ENCODE results near the gene MAN2B1.

The MAN2B1 gene

DNA sequence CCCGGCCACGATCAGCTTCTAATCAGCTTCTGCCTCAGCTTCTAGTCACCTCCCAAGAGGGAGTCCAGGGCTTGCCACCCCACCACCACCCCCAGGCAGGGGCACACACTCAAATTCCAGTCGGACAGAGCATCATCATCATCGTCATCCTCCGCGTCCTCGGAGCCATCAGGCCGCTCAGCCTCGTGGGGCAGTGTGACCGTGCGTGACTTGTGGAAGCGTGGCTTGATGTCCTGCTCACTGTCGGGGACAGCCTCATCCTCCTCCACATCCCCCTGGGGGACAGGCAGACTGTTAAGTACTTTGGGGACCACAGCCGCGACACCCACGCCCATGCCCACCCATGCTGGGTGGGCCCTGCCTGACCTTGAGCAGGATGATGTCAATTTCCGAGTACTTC is 44.6 kb upstream of the MAN2B1 start:
- H3K27me3 ChIP-seq (ENCODE audit: insufficient read depth, low read length, poor library complexity, severe bottlenecking) = no peaks in the 10 kb centered on the region
- no peak for TF ChIP-seq EZH2phosphoT487 (IDR thresholded peaks at IDR 0.05; ENCODE audit: borderline replicate concordance)
- TF ChIP-seq, protein P1, sequence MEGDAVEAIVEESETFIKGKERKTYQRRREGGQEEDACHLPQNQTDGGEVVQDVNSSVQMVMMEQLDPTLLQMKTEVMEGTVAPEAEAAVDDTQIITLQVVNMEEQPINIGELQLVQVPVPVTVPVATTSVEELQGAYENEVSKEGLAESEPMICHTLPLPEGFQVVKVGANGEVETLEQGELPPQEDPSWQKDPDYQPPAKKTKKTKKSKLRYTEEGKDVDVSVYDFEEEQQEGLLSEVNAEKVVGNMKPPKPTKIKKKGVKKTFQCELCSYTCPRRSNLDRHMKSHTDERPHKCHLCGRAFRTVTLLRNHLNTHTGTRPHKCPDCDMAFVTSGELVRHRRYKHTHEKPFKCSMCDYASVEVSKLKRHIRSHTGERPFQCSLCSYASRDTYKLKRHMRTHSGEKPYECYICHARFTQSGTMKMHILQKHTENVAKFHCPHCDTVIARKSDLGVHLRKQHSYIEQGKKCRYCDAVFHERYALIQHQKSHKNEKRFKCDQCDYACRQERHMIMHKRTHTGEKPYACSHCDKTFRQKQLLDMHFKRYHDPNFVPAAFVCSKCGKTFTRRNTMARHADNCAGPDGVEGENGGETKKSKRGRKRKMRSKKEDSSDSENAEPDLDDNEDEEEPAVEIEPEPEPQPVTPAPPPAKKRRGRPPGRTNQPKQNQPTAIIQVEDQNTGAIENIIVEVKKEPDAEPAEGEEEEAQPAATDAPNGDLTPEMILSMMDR (conservative IDR thresholded peaks at IDR 0.05; ENCODE audit: low read length) = no peak
- no peaks in the 10 kb centered on the region for H3F3A ChIP-seq (ENCODE audit: low read depth)
- H3K9ac ChIP-seq (ENCODE audit: low read depth, low read length, poor library complexity, severe bottlenecking) = no peak overlapping the region
- no peaks in the 10 kb centered on the region for H3K9me2 ChIP-seq (replicated peaks; ENCODE audit: low read depth, low read length)
- H3K4me3 ChIP-seq (ENCODE audit: low read length, poor library complexity, severe bottlenecking) = no peak overlapping the region
- no peaks in the 10 kb centered on the region for H4K20me1 ChIP-seq (ENCODE audit: insufficient read depth, low read length, poor library complexity, severe bottlenecking)
- H3K79me2 ChIP-seq (ENCODE audit: insufficient read depth, low read length) = 0 out of 2 replicates have a peak, but pooled peaks cover 4% of the 10 kb centered on the region
- H2AFZ ChIP-seq (ENCODE audit: low read length) = no peak overlapping the region
- H3K4me2 ChIP-seq (ENCODE audit: low read depth, low read length, poor library complexity, severe bottlenecking) = no peak overlapping the region
- no peaks in the 10 kb centered on the region for H3K9me3 ChIP-seq (ENCODE audit: insufficient read depth, low read depth, low read length)
- peaks cover 66% of the 10 kb centered on the region; the same call in 1 of the 2 replicates for H3K36me3 ChIP-seq (ENCODE audit: insufficient read depth, low read length)
- H3K4me1 ChIP-seq (ENCODE audit: insufficient read depth, low read length, poor library complexity, severe bottlenecking) = no peaks in the 10 kb centered on the region

DNA sequence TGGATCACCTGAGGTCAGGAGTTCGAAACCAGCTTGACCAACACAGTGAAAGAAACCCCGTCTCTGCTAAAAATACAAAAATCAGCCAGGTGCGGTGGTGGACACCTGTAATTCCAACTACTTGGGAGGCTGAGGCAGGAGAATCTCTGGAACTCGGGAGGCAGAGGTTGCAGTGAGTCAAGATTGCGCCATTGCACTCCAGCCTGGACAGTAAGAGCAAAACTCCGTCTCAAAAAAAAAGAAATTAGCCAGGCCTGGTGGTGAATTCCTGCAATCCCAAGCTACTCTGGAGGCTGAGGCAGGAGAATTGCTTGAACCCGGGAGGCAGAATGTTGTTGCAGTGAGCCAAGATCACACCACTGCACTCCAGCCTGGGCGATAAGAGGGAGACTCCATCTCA is 42.1 kb upstream of the MAN2B1 start:
- no peak overlapping the region for H3K4me2 ChIP-seq (ENCODE audit: low read depth, low read length, poor library complexity, severe bottlenecking)
- H3K9me2 ChIP-seq (replicated peaks; ENCODE audit: low read depth, low read length) = no peaks in the 10 kb centered on the region
- H3K9me3 ChIP-seq (ENCODE audit: insufficient read depth, low read depth, low read length) = no peaks in the 10 kb centered on the region
- no peaks in the 10 kb centered on the region for H4K20me1 ChIP-seq (ENCODE audit: insufficient read depth, low read length, poor library complexity, severe bottlenecking)
- no peaks in the 10 kb centered on the region for H3F3A ChIP-seq (ENCODE audit: low read depth)
- H3K4me3 ChIP-seq (ENCODE audit: low read length, poor library complexity, severe bottlenecking) = no peak overlapping the region
- H3K4me1 ChIP-seq (ENCODE audit: insufficient read depth, low read length, poor library complexity, severe bottlenecking) = no peaks in the 10 kb centered on the region
- no peak overlapping the region for H3K9ac ChIP-seq (ENCODE audit: low read depth, low read length, poor library complexity, severe bottlenecking)
- no peaks in the 10 kb centered on the region for H3K27me3 ChIP-seq (ENCODE audit: insufficient read depth, low read length, poor library complexity, severe bottlenecking)
- no peaks in the 10 kb centered on the region for H3K79me2 ChIP-seq (ENCODE audit: insufficient read depth, low read length)
- no peak overlapping the region for H2AFZ ChIP-seq (ENCODE audit: low read length)
- TF ChIP-seq EZH2phosphoT487 (IDR thresholded peaks at IDR 0.05; ENCODE audit: borderline replicate concordance) = no peak
- TF ChIP-seq, protein P1 (conservative IDR thresholded peaks at IDR 0.05; ENCODE audit: low read length) = no peak
- H3K36me3 ChIP-seq (ENCODE audit: insufficient read depth, low read length) = peaks cover 65% of the 10 kb centered on the region; the same call in 1 of the 2 replicates

DNA sequence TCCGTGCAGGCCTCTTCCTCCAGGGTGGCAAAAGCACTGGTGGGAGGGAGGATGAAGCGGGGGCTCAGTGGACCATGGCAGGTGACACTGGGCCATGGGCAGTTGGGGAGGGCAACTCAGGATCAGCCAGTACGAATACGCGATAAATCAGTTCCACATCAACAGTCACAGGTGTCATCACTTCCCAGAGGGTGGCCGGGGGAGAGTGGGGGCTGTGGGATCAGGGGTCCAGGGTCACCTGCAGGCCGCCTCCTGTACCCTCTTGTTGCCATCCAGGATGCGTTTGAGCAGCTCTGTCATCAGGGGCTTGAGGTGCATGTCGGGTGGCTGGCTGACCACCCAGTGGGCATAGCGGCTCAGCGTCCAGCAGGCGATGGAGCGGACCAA is 39.8 kb upstream of the MAN2B1 start:
- Histone ChIP-seq H3K9me2 (replicated peaks; ENCODE audit: low read depth, low read length) (no peaks in the 10 kb centered on the region), H3K4me2 (ENCODE audit: low read depth, low read length, poor library complexity, severe bottlenecking) (no peak overlapping the region), H3K27me3 (ENCODE audit: insufficient read depth, low read length, poor library complexity, severe bottlenecking) (no peaks in the 10 kb centered on the region), H3K4me1 (ENCODE audit: insufficient read depth, low read length, poor library complexity, severe bottlenecking) (no peaks in the 10 kb centered on the region), H2AFZ (ENCODE audit: low read length) (no peak overlapping the region), H3K79me2 (ENCODE audit: insufficient read depth, low read length) (no peaks in the 10 kb centered on the region), H3K9me3 (ENCODE audit: insufficient read depth, low read depth, low read length) (no peaks in the 10 kb centered on the region), H3K36me3 (ENCODE audit: insufficient read depth, low read length) (peaks cover 75% of the 10 kb centered on the region; the same call in 1 of the 2 replicates), H3K4me3 (ENCODE audit: low read length, poor library complexity, severe bottlenecking) (no peak overlapping the region), H4K20me1 (ENCODE audit: insufficient read depth, low read length, poor library complexity, severe bottlenecking) (no peaks in the 10 kb centered on the region), H3F3A (ENCODE audit: low read depth) (no peaks in the 10 kb centered on the region), H3K9ac (ENCODE audit: low read depth, low read length, poor library complexity, severe bottlenecking) (no peak overlapping the region)
- TF ChIP-seq, protein P1 (conservative IDR thresholded peaks at IDR 0.05; ENCODE audit: low read length) = no peak
- TF ChIP-seq EZH2phosphoT487 (IDR thresholded peaks at IDR 0.05; ENCODE audit: borderline replicate concordance) = no peak
